NCI-H187 treated with DMSO at 0.1 percent for 48 hours (cell line): Measurements from ENCODE around the gene ZNF568.

ENCODE experiments used
- DNase-seq: peaks from one replicate; lab custom pipeline; 2025; lab: John Stamatoyannopoulos, UW

Gene ZNF568

GRCh38 chr19:36915992-36916830, at the start of gene ZNF568, which contains the start of gene ZNF829:
Gene ZNF568, plus strand, starts transcription at chr19:36916332. Its CDS starts 6,439 bp downstream, at chr19:36922771.
Gene ZNF829, minus strand, starts transcription at chr19:36916291. Its CDS starts 1,124 bp downstream, at chr19:36915167.
- peak; percentile 69 for DNase-seq

DNA sequence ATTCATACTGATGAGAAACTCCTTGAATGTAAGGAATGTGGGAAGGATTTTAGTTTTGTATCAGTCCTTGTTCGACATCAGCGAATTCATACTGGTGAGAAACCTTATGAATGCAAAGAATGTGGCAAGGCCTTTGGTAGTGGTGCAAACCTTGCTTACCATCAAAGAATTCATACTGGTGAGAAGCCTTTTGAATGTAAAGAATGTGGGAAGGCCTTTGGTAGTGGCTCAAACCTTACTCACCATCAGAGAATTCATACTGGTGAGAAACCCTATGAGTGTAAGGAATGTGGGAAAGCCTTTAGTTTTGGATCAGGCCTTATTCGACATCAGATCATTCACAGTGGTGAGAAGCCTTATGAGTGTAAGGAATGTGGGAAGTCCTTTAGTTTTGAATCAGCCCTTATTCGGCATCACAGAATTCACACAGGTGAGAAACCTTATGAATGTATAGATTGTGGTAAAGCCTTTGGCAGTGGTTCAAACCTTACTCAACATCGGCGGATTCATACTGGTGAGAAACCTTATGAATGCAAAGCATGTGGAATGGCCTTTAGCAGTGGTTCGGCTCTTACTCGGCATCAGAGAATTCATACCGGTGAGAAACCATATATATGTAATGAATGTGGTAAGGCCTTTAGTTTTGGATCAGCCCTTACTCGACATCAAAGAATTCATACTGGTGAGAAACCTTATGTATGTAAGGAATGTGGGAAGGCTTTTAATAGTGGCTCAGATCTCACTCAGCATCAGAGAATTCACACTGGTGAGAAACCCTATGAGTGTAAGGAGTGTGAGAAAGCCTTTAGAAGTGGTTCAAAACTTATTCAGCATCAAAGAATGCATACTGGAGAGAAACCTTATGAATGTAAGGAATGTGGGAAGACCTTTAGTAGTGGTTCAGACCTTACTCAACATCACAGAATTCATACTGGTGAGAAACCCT, 38.9 kb upstream of the ZNF568 start:
- no peak for DNase-seq

- no peak for DNase-seq
Observed at GRCh38 chr19:36891768-36892357, 24.3 kb upstream of the ZNF568 start.

GRCh38 chr19:36894849-36895383, 21.2 kb upstream of the ZNF568 start:
- DNase-seq: no peak

GRCh38 chr19:36898422-36898821, 17.7 kb upstream of the ZNF568 start:
- no peak for DNase-seq

GRCh38 chr19:36916991-36917390, 859 bp downstream of the ZNF568 start:
- no peak for DNase-seq

DNA sequence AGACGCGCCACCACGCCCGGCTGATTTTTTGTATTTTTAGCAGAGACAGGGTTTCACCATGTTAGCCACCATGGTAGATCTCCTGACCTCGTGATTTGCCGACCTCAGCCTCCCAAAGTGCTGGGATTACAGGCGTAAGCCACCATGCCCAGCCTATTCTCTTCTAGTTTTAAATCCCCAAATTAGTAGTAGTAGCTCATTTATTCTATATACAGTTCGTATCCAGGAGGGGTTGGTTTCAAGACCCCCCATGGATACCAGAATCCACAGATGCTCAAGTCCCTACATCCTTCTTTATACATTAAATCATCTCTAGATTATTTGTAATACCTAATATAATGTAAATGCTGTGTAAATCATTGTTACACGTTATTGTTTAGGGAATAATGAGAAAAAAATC, 2.0 kb downstream of the ZNF568 start:
- no peak for DNase-seq

DNA sequence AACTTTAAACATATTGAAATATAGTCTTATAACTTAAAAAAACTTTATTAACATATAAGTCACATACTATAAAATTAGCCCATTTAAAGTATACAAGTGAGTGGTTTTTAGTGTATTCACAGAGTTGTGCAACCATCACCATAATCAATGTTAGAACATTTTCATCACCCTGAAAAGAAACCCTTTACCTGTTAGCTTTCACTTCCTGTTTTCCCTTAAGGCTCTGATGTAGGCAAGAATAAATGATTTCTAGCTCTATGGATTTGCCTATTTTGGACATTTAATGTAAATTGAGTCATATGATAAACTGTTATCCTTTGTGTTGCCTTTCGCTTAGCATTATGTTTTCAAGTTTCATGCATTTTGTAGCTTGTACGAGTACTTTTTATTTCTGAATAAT, 15.6 kb downstream of the ZNF568 start:
- DNase-seq: no peak

DNA sequence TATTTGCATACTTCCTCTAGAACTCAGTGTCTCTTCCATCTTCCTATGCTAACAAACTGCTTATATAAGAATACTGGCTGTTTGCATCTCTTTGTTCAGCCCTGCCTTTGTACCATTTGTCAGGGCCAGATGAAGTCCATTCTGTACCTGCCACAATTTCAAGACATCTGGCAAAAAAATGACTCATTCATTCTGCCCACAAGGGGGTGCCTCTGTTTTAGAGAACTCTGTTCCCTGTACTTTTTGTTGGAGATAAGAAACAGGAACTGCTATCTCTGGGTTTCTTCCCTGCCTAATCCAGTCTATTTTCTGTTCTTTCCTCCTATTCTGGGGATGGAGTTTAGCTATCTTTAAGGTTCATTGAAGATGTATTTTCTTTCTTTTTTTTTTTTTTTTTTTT, 23.0 kb downstream of the ZNF568 start:
- no peak for DNase-seq

GRCh38 chr19:36950335-36951119, 34.4 kb downstream of the ZNF568 start:
- no peak for DNase-seq

- no peak for DNase-seq
Observed at GRCh38 chr19:36962346-36962745, 46.2 kb downstream of the ZNF568 start.

DNA sequence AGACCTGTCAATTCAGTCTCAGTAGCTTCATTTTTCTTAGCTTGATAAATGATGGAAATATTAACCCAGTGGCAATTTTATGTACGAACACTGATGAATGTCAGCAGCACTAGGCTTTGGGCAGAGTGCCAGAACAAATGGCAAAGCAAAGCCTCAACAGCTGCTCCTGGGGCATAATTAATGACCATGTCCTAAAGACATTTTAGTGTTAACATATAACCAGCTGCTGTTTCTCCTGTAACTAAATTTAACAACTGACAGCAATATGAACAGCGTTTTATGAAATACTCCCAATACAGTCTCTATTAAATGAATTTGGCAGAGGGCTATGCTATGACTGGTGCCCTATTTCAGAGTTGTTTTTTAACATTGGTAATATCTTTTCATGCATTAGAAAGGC, 47.1 kb downstream of the ZNF568 start:
- peak; percentile 43 for DNase-seq

DNA sequence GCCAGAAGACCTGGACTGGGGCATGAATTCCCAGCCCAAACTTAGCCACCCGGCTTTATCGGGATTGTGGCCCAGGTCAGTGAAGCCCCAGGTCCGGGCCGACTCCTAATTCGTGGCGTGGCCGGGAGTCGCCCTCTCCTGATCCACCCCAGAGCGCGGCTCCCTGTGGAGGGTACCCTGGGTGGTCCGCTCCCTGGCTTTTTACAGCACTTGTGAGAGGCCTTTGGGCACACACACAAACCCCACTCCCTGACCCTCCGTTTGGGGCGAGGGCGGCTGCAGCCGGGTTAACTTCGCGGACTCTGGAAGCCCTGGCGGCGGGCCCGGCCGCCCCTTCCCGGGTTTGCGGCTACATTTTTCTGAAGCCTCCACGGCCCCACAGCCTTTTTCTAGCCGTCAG, 56.4 kb downstream of the ZNF568 start:
- no peak for DNase-seq

- peak; percentile 57 for DNase-seq
Observed at GRCh38 chr19:36973021-36973843, 57.1 kb downstream of the ZNF568 start.

DNA sequence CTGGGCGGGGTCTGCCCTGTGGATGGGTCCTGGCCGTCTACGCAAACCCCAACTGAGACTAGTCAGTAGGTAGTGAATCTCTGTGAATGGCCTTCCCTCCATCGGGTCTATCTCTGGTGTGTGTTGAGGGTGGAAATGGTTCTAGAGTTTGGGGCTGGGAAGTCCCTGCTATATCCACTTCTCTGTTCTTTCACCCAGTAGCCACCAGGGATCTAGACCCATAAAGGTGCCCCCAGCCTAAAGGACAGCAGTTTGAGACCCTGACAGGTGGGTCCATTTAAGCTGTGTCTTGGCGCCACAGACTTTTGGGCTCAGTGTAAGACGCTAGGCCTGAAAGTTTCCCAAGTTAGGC, 57.7 kb downstream of the ZNF568 start:
- DNase-seq: no peak

- no peak for DNase-seq
Observed at GRCh38 chr19:36986131-36986530, 70.0 kb downstream of the ZNF568 start.

- DNase-seq: no peak
Observed at GRCh38 chr19:36986601-36987000, 70.5 kb downstream of the ZNF568 start.

DNA sequence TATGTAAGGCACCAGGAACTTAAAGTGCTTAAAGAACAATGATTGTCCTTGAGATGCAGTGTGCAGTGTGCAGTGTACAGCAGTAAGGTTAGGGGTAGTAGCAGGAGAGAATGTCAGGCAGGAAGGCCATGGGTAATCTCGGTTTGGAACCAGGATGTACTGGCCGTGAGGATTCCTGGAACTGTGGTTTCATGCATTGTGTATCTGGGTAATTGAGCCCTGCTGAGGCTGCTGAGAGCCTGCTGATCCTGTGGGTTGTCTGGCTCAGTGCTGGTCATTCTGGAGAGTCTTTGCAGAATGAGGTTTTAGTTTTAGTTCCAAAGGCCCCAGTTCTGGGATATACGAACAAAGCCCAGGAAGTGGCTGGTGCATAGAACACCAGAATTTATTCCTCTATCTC, 71.0 kb downstream of the ZNF568 start:
- DNase-seq: no peak

DNA sequence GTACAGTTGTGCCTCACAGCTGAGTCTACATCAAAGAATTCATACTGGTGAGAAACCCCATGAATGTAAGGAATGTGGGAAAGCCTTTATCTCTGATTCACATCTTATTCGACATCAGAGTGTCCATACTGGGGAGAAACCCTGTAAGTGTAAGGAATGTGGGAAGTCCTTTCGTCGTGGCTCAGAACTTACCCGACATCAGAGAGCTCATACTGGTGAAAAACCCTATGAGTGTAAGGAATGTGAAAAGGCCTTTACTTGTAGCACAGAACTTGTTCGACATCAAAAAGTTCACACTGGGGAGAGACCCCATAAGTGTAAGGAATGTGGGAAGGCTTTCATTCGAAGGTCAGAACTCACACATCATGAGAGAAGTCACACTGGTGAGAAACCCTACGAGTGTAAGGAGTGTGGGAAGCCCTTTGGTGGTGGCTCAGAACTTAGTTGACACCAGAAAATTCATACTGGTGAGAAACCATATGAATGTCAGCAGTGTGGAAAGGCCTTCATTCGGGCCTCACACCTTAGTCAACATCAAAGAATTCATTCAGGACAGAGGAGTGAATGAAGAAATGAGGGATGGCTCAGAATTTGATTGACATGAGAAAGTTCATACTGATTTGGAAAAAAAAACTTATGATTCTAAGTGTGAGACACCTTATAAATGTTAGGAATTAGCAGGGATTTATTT, 81.2 kb downstream of the ZNF568 start:
- DNase-seq: no peak

DNA sequence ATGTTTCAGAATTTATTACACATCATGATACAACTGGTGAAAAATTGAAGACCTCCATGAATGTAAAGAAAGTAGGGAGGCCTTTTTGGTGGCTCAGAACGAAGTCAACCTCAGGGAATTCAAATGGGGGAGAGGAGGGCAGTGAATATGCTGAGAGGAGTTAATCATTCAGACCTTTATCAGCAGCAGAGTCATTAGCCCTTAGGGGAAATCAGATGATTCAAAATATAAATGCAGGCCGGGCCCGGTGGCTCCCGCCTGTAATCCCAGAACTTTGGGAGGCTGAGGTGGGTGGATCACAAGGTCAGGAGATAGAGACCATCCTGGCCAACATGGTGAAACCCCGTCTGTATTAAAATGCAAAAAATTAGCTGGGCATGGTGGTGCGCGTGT, 81.7 kb downstream of the ZNF568 start:
- DNase-seq: no peak
